Measurements from ENCODE around the gene PRDM16.

- TF ChIP-seq CTCF (IDR thresholded peaks at IDR 0.05) (no peak), SIN3A (IDR thresholded peaks at IDR 0.05; ENCODE audit: borderline replicate concordance, insufficient read depth, low read depth, low read length) (no peak)
These were observed 274.0 kb downstream of the PRDM16 start for GRCh38 chr1:3342960-3343359.
